Neural cell (in vitro differentiated cells): ENCODE data around the gene C5.

Source experiments
- EZH2 ChIP-seq: fragments of 200-600, 300-800 bp; shearing (Covaris generic), sonication (generic); IDR thresholded peaks from 2 replicates; pipeline ENCODE4 v1.6.1; 2014; ENCODE audit warnings: antibody characterized with exemption, low read length, borderline replicate concordance, mild to moderate bottlenecking; ENCODE audit not compliant: insufficient read depth, poor library complexity, severe bottlenecking
- RAD21 ChIP-seq: fragments of 450-650 bp; conservative IDR thresholded peaks from 2 replicates; pipeline ENCODE4 v1.6.1; 2014; ENCODE audit warnings: antibody characterized with exemption, mild to moderate bottlenecking, moderate library complexity
- TF ChIP-seq, protein P1 (sequence below): fragments of 450-650 bp; IDR thresholded peaks from 2 replicates; pipeline ENCODE4 v1.5.1; 2014; ENCODE audit warnings: antibody characterized with exemption, mild to moderate bottlenecking, moderate library complexity; ENCODE audit not compliant: poor library complexity, severe bottlenecking

DNA sequence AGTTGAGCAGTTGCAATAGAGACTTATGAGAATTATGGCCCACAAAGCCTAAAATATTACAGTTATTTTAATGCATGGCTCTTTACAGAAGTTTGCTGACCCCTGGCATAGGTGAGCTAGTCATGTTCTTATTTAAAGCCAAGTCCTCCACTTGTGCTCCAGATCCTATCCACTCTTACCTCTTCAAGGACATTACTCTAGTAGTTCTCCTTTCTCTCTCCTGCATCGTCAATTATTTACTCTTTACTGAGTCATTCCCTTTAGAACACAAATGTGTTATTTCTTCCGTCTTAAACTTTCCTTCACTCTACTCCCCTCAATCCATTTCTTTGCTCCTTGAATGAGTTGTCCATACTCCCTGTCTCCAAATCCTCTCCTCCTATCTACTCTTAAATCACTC lies 102.9 kb downstream of the C5 start:
- TF ChIP-seq, protein P1, sequence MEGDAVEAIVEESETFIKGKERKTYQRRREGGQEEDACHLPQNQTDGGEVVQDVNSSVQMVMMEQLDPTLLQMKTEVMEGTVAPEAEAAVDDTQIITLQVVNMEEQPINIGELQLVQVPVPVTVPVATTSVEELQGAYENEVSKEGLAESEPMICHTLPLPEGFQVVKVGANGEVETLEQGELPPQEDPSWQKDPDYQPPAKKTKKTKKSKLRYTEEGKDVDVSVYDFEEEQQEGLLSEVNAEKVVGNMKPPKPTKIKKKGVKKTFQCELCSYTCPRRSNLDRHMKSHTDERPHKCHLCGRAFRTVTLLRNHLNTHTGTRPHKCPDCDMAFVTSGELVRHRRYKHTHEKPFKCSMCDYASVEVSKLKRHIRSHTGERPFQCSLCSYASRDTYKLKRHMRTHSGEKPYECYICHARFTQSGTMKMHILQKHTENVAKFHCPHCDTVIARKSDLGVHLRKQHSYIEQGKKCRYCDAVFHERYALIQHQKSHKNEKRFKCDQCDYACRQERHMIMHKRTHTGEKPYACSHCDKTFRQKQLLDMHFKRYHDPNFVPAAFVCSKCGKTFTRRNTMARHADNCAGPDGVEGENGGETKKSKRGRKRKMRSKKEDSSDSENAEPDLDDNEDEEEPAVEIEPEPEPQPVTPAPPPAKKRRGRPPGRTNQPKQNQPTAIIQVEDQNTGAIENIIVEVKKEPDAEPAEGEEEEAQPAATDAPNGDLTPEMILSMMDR = no peak
- TF ChIP-seq EZH2 = no peak
- no peak for TF ChIP-seq RAD21
